ENCODE measurements around the gene VTI1A. TPM values are rescaled to one million over a fixed set of nuclear protein-coding genes. Genes with fewer than 3 reads are reported as not detected.

VTI1A gene
- total RNA-seq, 1 donor from 2014 or later, result 34.6 TPM

- Mint-ChIP-seq H3K4me1 (no peaks in the 10 kb centered on the region), H3K4me3 (no peak overlapping the region), H3K36me3 (peaks cover 7% of the 10 kb centered on the region), H3K9me3 (no peaks in the 10 kb centered on the region), H3K27me3 (ENCODE audit: low read depth) (no peaks in the 10 kb centered on the region), H3K27ac (no peak overlapping the region)
- DNase-seq (ENCODE audit: low spot score in 2 of 2, unreplicated experiment in 2 of 2), result no peak
- no peak for TF ChIP-seq CTCF (IDR thresholded peaks at IDR 0.05; ENCODE audit: unreplicated experiment)
These were observed 17.9 kb upstream of the VTI1A start for GRCh38 chr10:112429147-112429546.

- Mint-ChIP-seq H3K9me3 (no peaks in the 10 kb centered on the region), H3K27me3 (ENCODE audit: low read depth) (no peaks in the 10 kb centered on the region), H3K4me1 (no peaks in the 10 kb centered on the region), H3K36me3 (peaks cover 7% of the 10 kb centered on the region), H3K4me3 (no peak overlapping the region), H3K27ac (no peak overlapping the region)
- no peak for DNase-seq (ENCODE audit: low spot score in 2 of 2, unreplicated experiment in 2 of 2)
- no peak for TF ChIP-seq CTCF (IDR thresholded peaks at IDR 0.05; ENCODE audit: unreplicated experiment)
These were observed 17.3 kb upstream of the VTI1A start for GRCh38 chr10:112429654-112430230.

GRCh38 chr10:112433136-112433535, 13.9 kb upstream of the VTI1A start:
- peaks cover 11% of the 10 kb centered on the region for H3K36me3 Mint-ChIP-seq
- DNase-seq (ENCODE audit: low spot score in 2 of 2, unreplicated experiment in 2 of 2), result no peak
- H3K4me1 Mint-ChIP-seq, result no peaks in the 10 kb centered on the region
- H3K27me3 Mint-ChIP-seq (ENCODE audit: low read depth), result no peaks in the 10 kb centered on the region
- H3K4me3 Mint-ChIP-seq, result no peak overlapping the region
- no peaks in the 10 kb centered on the region for H3K9me3 Mint-ChIP-seq
- TF ChIP-seq CTCF (IDR thresholded peaks at IDR 0.05; ENCODE audit: unreplicated experiment), result no peak
- no peak overlapping the region for H3K27ac Mint-ChIP-seq

- no peak overlapping the region for H3K27ac Mint-ChIP-seq
- no peaks in the 10 kb centered on the region for H3K9me3 Mint-ChIP-seq
- TF ChIP-seq CTCF (IDR thresholded peaks at IDR 0.05; ENCODE audit: unreplicated experiment), result peak; percentile 65
- peaks cover 11% of the 10 kb centered on the region for H3K36me3 Mint-ChIP-seq
- no peaks in the 10 kb centered on the region for H3K4me1 Mint-ChIP-seq
- H3K4me3 Mint-ChIP-seq, result no peak overlapping the region
- no peaks in the 10 kb centered on the region for H3K27me3 Mint-ChIP-seq (ENCODE audit: low read depth)
- DNase-seq (ENCODE audit: low spot score in 2 of 2, unreplicated experiment in 2 of 2), result no peak
These were observed 11.9 kb upstream of the VTI1A start for GRCh38 chr10:112434988-112435619.

- DNase-seq (ENCODE audit: low spot score in 2 of 2, unreplicated experiment in 2 of 2), result no peak
- Mint-ChIP-seq H3K9me3 (no peaks in the 10 kb centered on the region), H3K27ac (no peak overlapping the region), H3K4me1 (no peaks in the 10 kb centered on the region), H3K27me3 (ENCODE audit: low read depth) (no peaks in the 10 kb centered on the region), H3K4me3 (no peak overlapping the region), H3K36me3 (peaks cover 19% of the 10 kb centered on the region)
- TF ChIP-seq CTCF (IDR thresholded peaks at IDR 0.05; ENCODE audit: unreplicated experiment), result no peak
These were observed 8.7 kb upstream of the VTI1A start for GRCh38 chr10:112438356-112438755.
